Measurements from ENCODE around the gene SAT2. TPM values are rescaled to one million over a fixed set of nuclear protein-coding genes. Genes with fewer than 3 reads are reported as not detected.

SAT2 gene
- total RNA-seq, 1 donor from 2014 or later: 34.6 TPM

GRCh38 chr17:7623661-7624060 is 4.0 kb downstream of the SAT2 start:
- no peak for DNase-seq (ENCODE audit: low spot score)
- Histone ChIP-seq H3K79me2 (ENCODE audit: low read depth) (no peaks in the 10 kb centered on the region), H2AFZ (replicated peaks) (no peak overlapping the region), H3K9me3 (ENCODE audit: low read depth) (no peaks in the 10 kb centered on the region), H3K4me2 (no peak overlapping the region), H3K27me3 (no peaks in the 10 kb centered on the region), H3K27ac (no peak overlapping the region), H4K20me1 (ENCODE audit: low read depth) (no peaks in the 10 kb centered on the region), H3F3A (ENCODE audit: low read depth) (peaks cover 13% of the 10 kb centered on the region), H3K9ac (no peak overlapping the region), H3K4me3 (no peak overlapping the region), H3K4me1 (peaks cover 4% of the 10 kb centered on the region), H3K36me3 (no peaks in the 10 kb centered on the region)
- Mint-ChIP-seq H3K27me3 (ENCODE audit: insufficient read depth, low read depth) (peaks cover 9% of the 10 kb centered on the region), H3K9me3 (peaks cover 2% of the 10 kb centered on the region), H3K36me3 (peaks cover 6% of the 10 kb centered on the region), H3K4me3 (no peak overlapping the region), H3K4me1 (peaks cover 9% of the 10 kb centered on the region), H3K27ac (no peak overlapping the region)
- no peak for TF ChIP-seq EZH2 (IDR thresholded peaks at IDR 0.05)
- TF ChIP-seq CTCF (IDR thresholded peaks at IDR 0.05): no peak

DNA sequence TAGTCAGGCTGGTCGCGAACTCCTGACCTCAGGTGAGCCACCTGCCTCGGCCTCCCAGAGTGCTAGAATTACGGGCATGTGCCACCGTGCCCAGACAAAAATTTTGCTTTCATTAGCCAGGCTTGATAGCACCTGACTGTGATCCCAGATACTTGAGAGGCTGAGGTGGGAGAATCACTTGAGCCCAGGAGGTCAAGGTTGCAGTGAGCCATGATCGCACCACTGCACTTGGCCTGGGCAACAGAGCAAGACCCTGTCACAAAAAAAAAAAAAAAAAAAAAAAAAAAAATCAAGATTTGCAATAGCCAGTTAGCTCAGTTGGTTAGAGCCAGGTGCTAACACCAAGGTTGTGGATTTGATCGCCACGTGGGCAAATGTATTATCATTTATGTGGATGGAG is 6.8 kb downstream of the SAT2 start:
- Histone ChIP-seq H4K20me1 (ENCODE audit: low read depth) (no peaks in the 10 kb centered on the region), H2AFZ (replicated peaks) (no peak overlapping the region), H3K4me1 (no peaks in the 10 kb centered on the region), H3K27ac (no peak overlapping the region), H3K4me3 (no peak overlapping the region), H3K4me2 (no peak overlapping the region), H3K9ac (no peak overlapping the region), H3K9me3 (ENCODE audit: low read depth) (no peaks in the 10 kb centered on the region), H3K36me3 (no peaks in the 10 kb centered on the region), H3K79me2 (ENCODE audit: low read depth) (no peaks in the 10 kb centered on the region), H3K27me3 (no peaks in the 10 kb centered on the region), H3F3A (ENCODE audit: low read depth) (peaks cover 3% of the 10 kb centered on the region)
- Mint-ChIP-seq H3K4me1 (no peaks in the 10 kb centered on the region), H3K4me3 (no peak overlapping the region), H3K36me3 (no peaks in the 10 kb centered on the region), H3K27me3 (ENCODE audit: insufficient read depth, low read depth) (peaks cover 6% of the 10 kb centered on the region), H3K27ac (no peak overlapping the region), H3K9me3 (no peaks in the 10 kb centered on the region)
- DNase-seq (ENCODE audit: low spot score): no peak
- TF ChIP-seq EZH2phosphoT487 (IDR thresholded peaks at IDR 0.05) (no peak), EZH2 (IDR thresholded peaks at IDR 0.05) (no peak), CTCF (IDR thresholded peaks at IDR 0.05) (no peak)

DNA sequence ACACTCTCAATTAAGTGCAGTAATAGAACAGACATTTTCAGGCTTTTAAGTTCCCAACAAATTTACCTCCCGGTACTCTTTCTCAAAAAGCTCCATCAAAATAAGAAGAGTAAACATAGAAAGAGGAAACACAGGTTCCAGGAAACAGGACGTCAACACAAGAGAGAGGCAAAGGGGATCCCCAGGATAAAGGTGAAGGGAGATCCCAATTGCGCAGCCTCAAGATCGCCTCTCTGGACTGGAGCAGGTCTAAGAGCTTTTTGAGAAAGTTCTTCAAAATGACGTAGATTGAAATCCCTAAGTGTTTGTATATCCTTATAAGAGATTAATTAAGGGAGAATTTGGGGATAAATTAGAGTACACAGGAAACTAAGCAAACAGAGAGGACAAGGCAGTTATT is 9.0 kb downstream of the SAT2 start:
- Histone ChIP-seq H3K4me1 (peaks cover 1% of the 10 kb centered on the region), H2AFZ (replicated peaks) (no peak overlapping the region), H3K9me3 (ENCODE audit: low read depth) (no peaks in the 10 kb centered on the region), H3F3A (ENCODE audit: low read depth) (peaks cover 17% of the 10 kb centered on the region), H3K27ac (no peak overlapping the region), H3K4me2 (no peak overlapping the region), H3K36me3 (no peaks in the 10 kb centered on the region), H3K79me2 (ENCODE audit: low read depth) (peaks cover 8% of the 10 kb centered on the region), H3K27me3 (no peaks in the 10 kb centered on the region), H4K20me1 (ENCODE audit: low read depth) (peaks cover 5% of the 10 kb centered on the region), H3K4me3 (no peak overlapping the region), H3K9ac (no peak overlapping the region)
- Mint-ChIP-seq H3K9me3 (no peaks in the 10 kb centered on the region), H3K27ac (no peak overlapping the region), H3K27me3 (ENCODE audit: insufficient read depth, low read depth) (peaks cover 4% of the 10 kb centered on the region), H3K4me3 (no peak overlapping the region), H3K4me1 (peaks cover 5% of the 10 kb centered on the region), H3K36me3 (no peaks in the 10 kb centered on the region)
- TF ChIP-seq EZH2phosphoT487 (IDR thresholded peaks at IDR 0.05) (no peak), CTCF (IDR thresholded peaks at IDR 0.05) (no peak), EZH2 (IDR thresholded peaks at IDR 0.05) (no peak)
- no peak for DNase-seq (ENCODE audit: low spot score)

All from neural progenitor cell (in vitro differentiated cells).